GM18867 (cell line): ENCODE data around the gene FARSA.
"Not testable (repeated sequence)": the region's sequence is repeated elsewhere in the genome, so short reads cannot be mapped to it uniquely, and the experiment has no call there.

Experiments
- ATAC-seq: cut with Tn5 transposase; IDR thresholded peaks from one replicate; pipeline ENCODE4 v1.9.1; 2021; ENCODE audit warnings: mild to moderate bottlenecking, moderate library complexity; ENCODE audit not compliant: unreplicated experiment

FARSA gene

DNA sequence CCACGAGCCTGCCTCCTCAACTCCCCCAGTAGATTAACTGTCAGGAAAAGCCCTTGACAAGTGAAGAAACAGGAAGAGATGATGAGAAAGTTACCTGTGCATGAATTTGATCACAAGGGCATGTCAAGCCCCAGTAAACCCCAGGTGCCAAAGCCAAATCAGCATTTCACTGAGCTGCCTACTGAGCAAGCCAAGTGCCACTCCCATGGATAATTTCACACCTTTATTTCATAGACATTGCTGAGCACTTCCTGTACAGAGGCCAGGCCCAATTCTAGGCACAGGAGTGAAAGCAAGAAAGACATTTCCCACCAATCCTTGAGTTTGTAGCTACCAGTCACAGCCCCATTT, 21.1 kb upstream of the FARSA start:
- ATAC-seq = no peak

DNA sequence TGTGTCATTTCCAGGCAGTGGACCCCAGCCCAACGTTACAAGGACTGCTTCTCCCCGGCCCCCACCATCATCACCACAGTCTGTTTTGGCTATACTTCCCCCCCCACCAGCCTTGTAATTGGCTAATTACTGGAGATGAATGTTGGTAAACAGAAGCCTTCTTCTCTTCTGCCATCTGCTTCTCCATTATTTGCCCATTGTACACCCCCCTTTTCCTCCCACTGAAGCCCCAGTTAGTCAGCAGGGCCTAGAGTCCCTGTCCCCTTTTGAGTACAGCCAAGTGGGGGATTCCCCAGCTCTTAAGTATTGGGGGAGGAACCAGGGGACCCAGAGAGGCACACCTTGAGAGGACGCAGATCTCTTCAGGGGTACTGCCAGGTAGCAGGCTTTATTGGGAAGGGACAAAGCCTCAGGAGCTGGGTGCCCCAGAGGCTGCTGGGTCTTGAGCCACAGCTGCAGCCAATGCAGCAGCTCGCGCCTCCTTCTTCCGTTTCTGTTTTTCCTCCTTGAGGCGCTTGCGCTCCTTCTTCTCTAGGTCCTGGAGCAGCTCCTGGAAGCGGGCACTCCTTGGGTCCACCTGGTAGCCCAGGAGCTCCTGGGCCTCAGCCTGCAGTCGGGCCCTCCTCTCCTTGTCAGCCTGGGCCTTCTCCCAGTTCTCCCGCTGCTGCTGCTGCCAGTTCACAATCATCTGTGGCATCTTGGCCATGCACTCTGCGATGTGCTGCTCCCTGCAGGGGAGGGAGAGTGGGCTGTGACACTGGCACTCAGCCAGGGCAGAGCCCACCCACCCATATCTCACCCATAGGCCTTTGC, 20.5 kb upstream of the FARSA start:
- no peak for ATAC-seq

GRCh38 chr19:12953138-12953798, 19.8 kb upstream of the FARSA start:
- ATAC-seq = no peak

DNA sequence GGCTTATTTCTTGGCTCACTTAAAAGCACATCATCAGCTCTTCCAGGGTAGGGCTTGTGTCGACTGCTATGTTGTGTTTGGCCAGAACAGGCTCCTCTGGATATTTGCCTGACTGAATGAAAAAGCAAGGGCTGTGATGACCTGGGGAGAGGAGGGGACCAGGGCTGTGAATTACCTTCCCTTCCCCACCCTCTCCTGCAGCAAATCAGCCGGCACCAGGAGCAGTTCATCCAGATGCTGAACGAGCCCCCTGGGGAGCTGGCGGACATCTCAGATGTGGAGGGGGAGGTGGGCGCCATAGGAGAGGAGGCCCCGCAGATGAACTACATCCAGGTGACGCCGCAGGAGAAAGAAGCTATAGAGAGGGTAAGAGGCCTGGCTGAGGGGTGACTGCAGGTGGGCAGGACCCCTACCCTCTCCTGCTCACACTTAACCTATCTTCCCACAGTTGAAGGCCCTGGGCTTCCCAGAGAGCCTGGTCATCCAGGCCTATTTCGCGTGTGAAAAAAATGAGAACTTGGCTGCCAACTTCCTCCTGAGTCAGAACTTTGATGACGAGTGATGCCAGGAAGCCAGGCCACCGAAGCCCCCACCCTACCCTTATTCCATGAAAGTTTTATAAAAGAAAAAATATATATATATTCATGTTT, 19.1 kb upstream of the FARSA start:
- ATAC-seq = no peak

GRCh38 chr19:12952050-12952449, 18.5 kb upstream of the FARSA start:
- not testable (repeated sequence) for ATAC-seq

- no peak for ATAC-seq
These were observed 16.1 kb upstream of the FARSA start for GRCh38 chr19:12949363-12950283.

DNA sequence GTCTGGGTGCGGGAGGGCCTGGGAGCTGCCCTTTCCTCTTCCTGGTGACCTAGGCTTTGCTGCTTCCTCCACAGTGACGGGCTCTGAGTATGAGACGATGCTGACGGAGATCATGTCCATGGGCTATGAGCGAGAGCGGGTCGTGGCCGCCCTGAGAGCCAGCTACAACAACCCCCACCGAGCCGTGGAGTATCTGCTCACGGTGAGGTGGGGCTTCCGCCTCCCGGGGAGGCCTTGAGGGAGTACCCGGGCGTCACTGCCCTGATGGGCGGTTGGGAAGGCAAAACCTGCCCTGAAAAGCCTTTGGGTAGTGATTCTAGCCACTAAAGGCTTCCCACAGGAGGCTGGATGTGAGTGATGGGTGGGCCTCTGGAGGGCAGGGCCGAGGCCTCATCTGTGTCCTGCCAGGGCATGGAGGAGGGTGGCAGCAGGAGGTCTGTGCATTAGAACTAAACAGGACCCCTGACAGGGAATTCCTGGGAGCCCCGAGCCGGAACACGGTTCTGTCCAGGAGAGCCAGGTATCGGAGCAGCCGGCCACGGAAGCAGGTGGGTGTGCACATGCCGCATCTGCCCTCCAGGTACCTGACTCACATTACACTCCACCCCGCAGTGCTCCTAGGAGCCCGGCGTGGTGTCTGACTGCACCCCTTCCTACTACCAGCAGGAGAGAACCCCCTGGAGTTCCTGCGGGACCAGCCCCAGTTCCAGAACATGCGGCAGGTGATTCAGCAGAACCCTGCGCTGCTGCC, 15.3 kb upstream of the FARSA start:
- no peak for ATAC-seq

- no peak for ATAC-seq
These were observed 14.4 kb upstream of the FARSA start for GRCh38 chr19:12947702-12948611.

- ATAC-seq = no peak
These were observed 13.4 kb upstream of the FARSA start for GRCh38 chr19:12946731-12947496.

- ATAC-seq = peak; percentile 27
These were observed 12.7 kb upstream of the FARSA start for GRCh38 chr19:12946092-12946721.

GRCh38 chr19:12945479-12946091, 12.1 kb upstream of the FARSA start, which contains the start of gene RAD23A:
Gene RAD23A, plus strand, starts transcription at chr19:12945862. Its CDS starts 87 bp downstream, at chr19:12945949.
- ATAC-seq = peak; percentile 72

DNA sequence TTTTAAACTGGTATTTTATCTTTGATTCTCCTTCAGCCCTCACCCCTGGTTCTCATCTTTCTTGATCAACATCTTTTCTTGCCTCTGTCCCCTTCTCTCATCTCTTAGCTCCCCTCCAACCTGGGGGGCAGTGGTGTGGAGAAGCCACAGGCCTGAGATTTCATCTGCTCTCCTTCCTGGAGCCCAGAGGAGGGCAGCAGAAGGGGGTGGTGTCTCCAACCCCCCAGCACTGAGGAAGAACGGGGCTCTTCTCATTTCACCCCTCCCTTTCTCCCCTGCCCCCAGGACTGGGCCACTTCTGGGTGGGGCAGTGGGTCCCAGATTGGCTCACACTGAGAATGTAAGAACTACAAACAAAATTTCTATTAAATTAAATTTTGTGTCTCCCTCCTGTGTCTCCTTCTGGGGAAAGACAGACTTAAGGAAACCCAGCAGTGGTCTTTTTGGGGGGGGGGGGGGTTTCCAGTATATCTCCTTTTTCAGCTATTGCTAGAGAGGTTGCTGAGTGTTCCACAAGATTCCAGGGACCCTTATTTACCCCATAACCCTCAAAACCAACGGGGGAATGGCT, 10.7 kb upstream of the FARSA start:
- no peak for ATAC-seq

DNA sequence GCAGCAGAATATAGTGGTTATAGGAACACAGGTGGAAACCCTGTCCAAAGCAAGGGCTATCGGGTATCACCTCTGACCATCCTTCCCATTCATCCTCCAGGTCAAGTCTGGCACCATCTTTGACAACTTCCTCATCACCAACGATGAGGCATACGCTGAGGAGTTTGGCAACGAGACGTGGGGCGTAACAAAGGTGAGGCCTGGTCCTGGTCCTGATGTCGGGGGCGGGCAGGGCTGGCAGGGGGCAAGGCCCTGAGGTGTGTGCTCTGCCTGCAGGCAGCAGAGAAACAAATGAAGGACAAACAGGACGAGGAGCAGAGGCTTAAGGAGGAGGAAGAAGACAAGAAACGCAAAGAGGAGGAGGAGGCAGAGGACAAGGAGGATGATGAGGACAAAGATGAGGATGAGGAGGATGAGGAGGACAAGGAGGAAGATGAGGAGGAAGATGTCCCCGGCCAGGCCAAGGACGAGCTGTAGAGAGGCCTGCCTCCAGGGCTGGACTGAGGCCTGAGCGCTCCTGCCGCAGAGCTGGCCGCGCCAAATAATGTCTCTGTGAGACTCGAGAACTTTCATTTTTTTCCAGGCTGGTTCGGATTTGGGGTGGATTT, 10.0 kb upstream of the FARSA start:
- ATAC-seq = no peak

GRCh38 chr19:12940897-12941296, 7.4 kb upstream of the FARSA start:
- ATAC-seq = no peak

GRCh38 chr19:12939975-12940423, 6.5 kb upstream of the FARSA start:
- ATAC-seq = no peak

DNA sequence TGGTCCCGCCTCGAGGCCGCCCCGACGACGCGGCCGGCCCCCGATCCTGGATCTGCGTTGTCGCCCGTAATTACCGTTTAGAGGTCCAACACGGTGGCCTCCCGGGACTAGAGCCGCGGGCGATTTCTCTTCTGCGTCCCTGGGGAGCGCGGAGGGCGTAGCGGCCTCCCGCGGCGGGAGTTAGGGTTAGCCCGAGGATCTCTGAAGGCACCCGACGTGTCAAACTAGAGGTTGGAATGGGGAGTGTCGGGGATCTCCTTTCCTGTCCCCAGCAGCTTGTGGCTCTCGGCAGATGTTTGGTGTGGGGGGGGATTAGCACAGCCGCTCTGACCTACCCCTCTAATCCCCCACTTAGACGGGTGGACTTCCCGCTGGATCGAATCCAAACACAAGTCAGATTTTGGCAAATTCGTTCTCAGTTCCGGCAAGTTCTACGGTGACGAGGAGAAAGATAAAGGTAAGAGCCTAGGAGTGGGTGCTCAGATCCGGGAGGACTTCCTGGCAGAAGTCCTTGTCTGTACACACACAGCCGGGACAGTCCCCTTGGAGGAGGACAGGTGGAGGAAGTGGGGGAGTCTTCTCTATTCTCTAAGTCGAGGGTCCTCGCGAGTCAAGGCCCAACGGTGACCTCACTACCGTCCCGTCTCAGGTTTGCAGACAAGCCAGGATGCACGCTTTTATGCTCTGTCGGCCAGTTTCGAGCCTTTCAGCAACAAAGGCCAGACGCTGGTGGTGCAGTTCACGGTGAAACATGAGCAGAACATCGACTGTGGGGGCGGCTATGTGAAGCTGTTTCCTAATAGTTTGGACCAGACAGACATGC, 5.5 kb upstream of the FARSA start:
- ATAC-seq = peak; percentile 10
